ENCODE data around the gene TCF7L2. TPM values are rescaled to one million over a fixed set of nuclear protein-coding genes. Genes with fewer than 3 reads are reported as not detected.

The TCF7L2 gene
- total RNA-seq, 1 donor from 2014 or later: 52.5 TPM

DNA sequence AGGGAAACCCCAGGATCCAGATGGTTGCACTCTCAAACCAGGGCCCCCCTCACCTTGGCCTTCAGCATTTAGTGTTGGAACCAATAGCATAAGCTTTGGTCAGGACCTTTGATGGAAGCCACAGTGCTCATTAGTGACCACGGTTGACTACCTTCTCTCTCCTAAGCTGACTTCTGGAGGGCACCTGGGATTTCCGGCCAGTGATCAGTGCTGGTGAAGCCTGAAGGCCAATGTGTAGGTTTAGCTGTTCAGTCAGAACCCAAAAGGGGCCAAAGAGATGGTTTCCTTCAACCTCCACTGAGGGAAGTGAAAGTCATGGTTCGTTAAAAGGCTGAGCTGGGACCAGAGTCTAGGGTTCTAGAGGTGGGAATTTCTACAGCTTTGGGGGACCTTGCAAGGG is 46.4 kb downstream of the TCF7L2 start:
- no peak for DNase-seq (ENCODE audit: low spot score)

DNA sequence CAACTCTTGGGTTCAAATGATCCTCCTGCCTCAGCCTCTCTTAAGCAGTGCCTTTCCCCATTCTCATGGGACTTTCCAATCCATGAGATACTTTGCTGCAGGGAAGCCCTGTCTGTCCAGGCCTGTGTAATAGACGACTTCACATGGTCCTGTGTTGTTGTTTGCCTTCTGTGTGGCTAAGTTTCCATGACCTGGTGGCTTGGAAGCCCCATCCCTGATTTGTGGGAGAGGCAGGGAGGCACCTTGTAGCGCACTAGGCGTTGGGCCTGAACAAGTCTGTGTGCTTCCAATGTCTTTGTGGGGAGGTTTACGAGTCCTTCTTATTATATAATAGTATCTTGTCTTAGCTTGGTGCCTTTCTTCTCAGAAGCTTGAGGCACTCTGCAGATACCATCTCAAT is 49.1 kb downstream of the TCF7L2 start:
- DNase-seq (ENCODE audit: low spot score): no peak

DNA sequence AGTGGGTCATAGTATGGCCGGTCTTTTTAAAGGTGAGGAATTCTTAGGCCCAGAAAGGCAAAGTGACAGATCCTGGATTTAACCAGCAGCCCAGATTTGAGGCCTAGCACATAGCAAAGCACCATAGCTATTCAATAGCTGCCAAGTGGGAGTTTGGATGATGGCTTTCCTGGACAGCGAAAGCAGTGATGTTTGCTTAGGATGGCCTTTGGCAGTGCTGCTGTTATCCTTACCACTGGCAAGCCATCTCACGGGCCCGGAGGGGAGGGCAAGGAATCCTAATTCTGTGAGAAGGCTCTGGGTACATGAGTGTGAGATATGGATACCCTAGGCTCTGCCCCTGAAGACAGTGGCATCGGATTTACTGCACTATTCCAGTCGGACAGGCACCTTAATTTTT is 50.4 kb downstream of the TCF7L2 start:
- no peak for DNase-seq (ENCODE audit: low spot score)

DNA sequence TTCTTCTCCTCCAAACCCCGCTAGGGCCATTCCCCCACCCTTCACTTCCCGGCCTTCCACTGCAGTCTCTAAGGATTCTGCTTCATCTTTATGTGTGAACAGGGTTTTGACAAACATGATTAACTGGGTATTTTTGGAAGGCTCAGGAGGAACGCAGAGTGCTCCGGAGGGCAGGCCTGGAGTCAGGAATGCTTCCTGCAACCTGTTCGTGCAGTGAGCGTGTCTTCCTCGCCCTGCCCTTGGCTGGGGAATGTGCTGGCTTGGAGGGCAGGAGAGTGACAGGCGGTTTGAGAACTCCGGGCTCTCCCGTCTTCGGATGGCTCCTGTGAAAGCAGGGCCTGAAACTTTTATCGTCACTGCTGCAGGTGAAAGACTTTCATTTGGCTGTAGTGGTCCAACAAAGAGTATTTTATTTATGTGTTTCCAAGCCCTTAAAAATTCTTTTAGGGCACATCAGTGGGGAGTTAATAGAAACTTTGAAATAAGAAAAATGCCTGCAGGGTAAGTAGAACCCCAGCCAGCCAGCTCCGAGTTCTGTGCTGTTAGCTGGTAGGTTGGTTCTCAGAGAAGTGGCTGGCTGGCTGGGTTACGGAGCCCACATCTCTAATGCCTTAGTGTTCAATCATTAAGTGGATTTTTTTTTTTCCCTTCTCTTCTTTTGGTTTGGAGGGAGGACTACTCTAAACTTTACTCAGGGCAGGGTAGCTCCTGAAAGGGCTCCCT is 51.0 kb downstream of the TCF7L2 start:
- DNase-seq (ENCODE audit: low spot score): no peak

DNA sequence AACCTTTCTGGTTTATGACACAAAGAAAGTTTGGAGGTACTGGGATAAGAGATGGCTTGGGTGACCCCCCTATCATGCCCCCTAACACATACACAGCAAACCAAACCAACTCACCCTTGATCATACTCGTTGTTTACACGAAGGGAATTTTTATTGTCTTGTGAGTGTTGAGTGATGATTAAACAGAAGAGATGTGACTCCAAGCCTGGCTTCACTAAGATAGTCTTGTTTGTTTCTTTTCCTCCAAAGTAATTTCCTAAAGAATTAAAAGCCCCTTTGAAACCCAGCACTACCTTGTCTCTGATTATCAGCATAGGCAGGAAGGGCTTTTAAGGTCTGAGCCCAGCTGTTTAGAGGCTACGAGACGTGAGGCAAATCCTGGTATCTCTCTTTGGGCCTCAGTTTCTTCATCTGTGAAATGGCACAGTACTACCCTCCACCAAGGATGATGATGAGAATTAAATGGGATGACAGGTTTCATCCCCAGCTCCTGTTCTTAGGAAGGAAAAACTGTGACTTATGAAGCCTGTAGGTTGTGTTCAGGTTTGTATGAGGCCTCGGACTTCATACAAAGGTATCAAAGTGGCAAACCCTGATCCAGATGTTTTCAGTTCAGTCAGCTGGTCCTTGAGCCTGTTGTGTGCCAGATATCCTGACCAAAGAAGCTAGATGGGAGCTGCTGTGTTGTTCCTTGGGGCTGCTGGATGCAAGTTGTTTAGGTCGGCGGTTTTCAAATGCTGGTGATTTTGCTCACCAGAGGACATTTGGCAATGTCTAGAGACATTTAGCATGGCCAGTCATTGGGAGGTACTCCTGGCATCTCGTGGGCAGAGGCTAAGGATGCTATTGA is 51.8 kb downstream of the TCF7L2 start:
- no peak for DNase-seq (ENCODE audit: low spot score)

DNA sequence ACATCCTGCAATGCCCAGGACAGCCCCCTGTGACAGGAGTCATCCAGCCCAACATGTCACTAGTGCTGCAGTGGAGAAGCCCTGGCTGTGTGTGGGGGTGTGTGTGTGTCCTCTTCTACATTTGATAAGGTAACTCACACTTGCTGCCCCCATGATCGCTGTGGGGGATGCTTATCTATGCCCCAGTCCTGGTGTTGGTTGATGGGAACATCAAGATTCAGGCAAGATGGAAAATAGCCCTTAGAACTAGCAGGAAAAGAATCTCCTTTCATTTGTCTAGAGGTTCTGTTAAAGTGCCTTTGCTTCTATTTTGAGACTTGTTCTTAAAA is 52.4 kb downstream of the TCF7L2 start:
- DNase-seq (ENCODE audit: low spot score): no peak

DNA sequence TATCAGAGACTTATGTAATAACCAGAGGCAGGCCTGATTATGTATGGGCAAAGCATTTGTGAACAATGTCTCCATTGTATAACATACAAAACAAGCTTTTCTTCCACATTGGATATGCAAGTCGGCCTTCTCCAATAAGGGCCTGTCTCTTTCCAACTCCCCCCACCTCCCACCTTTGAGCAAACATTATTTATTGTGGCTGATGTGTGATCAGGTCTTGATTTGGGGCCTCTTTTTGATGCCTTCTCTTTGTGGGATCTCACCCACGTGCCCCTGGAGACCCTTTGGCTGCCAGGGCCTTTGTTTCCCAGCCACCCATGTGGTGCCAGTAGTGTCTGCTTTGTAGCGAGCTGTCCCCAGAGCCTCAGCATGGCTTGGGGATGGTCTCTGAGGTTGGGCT is 53.0 kb downstream of the TCF7L2 start:
- no peak for DNase-seq (ENCODE audit: low spot score)

DNA sequence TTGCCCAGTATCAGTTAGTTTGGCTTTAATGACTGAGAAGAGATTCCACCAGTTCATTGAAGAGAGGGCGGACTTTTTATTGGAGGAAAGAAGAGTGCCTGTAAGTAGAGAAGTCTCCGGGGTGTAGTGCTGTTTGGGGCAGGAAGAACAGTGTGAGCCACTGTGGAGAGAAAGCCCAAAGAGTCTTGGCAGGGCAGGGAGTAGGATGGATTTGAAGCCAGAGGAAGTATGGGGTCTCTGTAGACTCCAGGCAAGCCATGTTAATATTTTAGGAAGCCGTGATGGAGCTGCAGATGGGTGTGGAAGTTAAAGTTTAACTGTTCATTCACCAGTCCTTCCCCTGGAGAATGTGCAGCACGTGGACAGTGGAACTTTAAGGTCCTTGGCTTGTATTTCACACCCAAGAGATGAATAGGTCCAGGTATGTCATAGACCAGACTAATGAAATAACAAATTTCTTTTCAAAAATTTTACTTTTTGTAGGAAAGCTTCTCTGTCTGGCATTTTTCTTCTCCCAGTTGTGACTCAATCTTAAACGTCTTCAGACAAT is 54.1 kb downstream of the TCF7L2 start:
- DNase-seq (ENCODE audit: low spot score): no peak

DNA sequence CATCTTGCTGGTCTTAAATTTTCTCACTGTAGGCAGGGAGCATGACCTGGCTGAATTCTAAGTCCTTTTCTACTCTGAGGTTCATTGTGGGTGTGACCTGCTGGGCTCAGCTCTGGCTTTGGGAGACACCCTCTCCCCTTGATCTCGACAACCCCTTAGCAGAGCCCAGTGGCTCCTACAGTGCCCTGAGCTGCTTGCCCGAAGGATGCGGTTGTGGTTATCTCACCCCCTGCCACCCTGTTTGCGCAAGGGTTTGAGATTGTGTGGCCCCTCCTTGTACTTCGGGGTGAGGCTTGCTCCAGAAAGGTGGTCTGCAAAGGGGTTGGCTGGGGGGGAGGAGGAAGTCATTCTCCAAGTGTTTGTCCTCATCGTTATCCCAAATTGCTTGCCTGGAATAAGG is 55.3 kb downstream of the TCF7L2 start:
- DNase-seq (ENCODE audit: low spot score): no peak

DNA sequence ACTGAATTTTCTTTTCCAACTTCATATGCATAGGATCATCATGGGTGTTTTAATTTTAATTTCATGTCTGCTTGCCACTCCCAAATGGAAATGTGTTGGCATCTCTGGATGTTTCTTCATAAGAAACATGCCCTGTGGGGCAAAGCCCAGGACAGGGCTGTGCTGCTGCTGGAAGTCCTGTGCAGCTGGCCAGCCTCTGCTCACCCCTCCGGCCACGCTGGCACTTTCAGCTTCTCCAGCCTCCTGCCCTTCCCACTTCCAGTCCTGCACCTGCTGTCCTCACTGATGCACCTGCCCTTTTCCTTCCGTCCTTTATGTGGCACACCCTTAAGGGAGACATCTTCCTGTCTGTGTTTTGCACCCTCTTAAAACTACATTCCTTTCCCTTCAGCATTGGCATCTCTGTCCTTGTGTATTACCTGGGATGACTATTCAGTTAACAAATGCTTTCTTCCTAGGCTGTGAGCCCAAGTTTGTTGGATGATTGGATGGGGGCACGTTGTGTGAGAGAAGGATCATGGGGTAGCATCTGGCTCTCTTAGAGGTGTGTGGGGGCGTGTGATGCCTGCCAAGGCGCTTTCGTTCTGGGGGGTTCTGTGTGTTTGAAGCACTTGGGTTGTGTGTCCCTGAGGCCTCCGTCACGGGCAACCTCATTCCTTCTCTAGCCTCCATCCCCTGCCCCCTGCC is 56.8 kb downstream of the TCF7L2 start:
- no peak for DNase-seq (ENCODE audit: low spot score)

DNA sequence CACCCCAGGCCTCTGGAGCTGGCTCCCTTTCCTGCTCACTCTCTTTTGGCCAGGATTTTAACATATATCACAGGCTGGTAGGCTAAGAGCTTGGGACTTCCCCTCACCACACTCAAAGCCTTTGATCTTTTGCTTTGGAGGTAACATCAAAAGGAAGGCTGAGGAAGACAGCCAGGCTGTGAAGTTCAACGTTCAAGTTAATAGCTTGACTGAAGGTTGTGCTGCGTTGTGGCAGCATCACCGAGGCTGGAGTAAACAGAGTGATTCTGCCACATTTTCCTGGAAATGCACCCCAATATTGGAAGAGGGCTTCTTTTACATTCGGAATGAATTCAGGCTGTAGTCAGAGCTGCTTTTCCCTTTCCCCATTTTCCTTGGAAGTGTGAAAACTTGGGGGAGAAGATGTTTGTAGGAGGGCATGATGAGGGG is 57.3 kb downstream of the TCF7L2 start:
- no peak for DNase-seq (ENCODE audit: low spot score)

DNA sequence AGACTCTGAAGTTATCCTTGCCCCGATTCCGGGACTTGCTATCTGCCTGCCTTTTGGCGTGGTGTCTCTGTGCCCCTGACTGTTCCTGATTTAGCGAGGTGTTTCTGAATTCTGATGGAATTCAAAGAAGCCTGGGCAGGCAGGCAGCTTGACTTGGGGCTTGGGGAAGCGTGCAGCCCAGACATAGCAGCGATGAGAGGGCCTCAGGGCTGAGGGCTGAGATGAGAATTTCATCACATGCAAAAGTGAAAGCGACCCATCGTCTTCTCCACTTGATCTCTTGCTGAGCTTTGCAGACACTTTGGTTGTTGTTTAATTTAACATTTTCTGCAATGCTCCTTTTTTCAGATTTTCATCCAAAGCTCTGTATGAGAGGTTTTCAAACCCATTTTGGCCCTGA is 57.8 kb downstream of the TCF7L2 start:
- DNase-seq (ENCODE audit: low spot score): no peak

DNA sequence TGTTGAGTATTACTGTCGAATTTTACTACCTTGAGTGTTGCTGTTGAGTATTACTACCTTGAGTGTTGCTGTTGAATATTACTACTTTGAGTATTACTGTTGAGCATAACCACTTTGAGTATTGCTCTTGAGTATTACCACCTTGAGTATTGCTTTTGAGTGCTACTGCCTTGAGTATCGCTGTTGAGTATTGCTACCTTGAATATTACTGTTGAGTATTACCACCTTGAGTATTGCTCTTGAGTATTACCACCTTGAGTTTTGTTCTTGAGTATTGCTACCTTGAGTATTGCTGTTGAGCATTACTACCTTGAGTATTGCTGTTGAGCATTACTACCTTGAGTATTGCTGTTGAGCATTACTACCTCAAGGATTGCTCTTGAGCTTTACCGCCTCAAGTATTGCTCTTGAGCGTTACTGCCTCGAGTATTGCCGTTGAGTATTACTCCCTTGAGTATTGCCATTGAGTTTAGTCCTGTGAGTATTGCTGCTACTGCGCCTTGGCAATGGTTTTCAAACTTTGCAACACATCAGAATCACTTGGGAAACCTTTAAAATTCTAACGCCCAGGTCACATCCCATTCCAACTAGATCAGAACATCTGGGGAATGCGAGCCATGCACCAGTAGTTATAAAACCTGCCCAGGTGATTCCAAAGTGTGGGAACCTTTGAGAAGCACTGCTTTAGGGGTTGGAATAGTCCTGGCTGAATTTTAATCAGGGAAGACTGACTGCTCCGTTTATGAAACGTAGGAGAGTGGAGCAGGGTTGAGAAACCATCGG is 61.7 kb downstream of the TCF7L2 start:
- DNase-seq (ENCODE audit: low spot score): no peak

DNA sequence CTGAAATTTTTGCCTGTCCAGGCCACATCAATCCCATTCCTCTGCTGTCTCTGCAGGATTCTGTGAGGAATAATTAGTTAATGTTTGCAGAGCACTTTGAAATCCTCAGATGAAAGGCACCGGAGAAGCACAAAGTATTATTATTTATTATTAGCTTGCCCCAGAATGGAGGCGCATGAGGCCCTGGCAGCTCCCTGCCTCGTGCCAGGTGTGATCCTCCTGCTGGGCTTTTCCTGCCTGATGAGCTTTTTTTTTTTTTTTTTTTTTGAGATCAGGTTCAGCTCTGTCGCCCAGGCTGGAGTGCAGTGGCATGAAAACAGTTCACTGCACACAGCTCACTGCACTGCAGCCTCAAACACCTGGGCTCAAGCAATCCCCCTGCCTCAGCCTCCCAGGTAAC is 65.2 kb downstream of the TCF7L2 start:
- DNase-seq (ENCODE audit: low spot score): no peak

DNA sequence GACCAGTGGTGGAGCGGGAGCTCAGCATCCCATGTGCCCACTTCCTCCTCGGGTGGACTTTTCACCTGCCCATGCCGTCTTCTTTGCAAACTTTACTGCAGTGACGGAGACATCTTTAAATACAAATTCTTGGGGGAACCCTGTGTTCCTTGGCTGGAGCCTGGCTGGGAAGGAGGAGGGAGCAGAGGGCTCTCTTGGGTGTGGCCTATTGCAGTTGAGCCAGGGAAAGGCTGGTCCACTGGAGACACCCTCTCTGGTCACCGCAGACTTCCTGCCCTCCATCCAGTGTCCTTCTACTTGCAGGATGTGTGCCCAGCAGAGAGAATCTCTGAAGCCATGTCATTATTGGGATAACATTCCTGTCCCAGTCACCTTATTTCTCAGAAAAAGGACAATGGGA is 67.3 kb downstream of the TCF7L2 start:
- DNase-seq (ENCODE audit: low spot score): no peak

DNA sequence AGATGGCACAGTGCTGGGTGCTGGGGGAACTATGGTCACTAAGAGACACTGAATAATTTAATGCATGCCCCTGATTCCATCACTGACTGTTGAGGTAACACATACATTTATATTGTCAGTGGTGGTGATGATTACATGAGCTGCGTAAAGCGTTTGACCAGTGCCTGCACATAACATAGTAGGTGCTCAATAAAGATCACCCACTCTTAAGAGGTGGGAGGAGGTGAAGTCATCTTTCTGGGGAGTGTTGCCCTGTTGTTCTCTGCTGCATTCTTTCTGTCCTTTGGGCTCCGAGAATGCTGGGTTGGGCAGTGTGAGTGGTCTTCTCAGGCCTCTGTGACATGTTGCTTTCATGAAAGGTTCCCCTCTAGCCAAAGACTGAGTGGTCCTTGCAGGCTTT is 68.0 kb downstream of the TCF7L2 start:
- no peak for DNase-seq (ENCODE audit: low spot score)

DNA sequence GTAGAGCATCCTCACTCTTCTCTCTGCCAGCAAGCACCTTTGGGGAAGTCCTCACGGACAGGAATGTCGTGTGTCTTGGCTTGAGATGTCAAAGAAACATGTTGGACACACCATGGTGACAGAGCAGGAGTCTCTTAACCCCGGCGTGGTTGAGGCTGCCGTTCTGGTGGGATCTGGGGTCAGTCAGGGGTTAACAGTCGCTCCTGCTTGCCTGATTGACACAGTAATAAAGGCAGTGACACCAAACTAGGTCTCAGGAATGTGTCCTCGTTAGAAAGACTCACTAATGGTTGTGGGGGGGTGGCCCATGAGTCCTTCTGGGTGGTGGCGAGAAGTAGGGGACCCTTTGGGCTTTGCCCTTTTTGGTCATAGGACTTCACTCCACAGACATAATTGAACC is 69.0 kb downstream of the TCF7L2 start:
- no peak for DNase-seq (ENCODE audit: low spot score)

DNA sequence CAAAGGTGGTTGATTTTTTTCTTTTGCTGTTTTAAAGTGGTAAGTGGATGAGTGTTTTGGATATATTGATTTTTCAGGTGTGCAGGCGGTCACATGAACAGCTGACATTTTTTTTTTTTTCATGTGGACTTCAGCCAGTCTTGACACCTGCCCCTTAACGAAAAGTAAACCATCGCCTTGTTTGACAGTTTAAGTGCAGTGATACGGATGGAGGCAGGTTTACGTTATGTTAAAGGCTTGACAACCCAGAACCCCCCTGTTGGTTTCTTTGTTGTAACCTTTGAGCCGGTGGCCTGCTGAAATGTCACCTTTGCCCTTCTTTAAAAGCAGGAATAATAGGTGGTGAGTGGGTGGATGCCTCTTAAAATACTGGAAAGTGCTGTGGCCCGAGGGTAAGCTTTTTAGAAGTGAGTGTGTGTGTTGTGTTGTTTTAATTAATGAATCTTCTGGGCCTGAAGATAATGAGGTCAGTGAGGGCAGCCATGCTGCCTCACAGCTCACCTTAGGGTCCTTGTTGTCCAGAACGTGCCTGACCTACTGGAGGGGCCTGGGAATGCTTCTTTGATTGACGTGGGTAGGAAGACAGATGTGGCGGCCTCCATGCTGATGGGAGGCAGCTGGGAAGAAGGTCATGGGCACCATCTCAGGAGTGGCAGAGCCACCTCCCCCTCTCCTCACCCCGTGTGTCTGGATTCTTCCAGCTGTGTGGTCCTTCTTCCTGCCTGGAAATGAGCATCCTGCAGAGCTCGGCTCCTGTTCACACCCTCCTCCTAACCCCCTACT is 69.8 kb downstream of the TCF7L2 start:
- DNase-seq (ENCODE audit: low spot score): no peak

DNA sequence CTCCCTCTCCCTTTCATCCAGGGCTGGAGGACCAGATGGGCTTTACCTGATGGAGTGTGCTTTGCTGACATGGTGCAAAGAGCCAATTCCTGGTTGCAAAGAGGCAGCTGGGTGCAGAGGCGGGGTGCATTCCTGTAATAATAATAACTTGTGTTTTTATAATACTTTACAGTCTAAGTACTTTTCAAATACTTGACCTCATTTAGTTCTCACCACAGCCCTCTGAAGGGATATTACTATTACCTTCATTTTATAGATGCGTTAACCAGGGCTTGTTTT is 70.4 kb downstream of the TCF7L2 start:
- DNase-seq (ENCODE audit: low spot score): no peak

DNA sequence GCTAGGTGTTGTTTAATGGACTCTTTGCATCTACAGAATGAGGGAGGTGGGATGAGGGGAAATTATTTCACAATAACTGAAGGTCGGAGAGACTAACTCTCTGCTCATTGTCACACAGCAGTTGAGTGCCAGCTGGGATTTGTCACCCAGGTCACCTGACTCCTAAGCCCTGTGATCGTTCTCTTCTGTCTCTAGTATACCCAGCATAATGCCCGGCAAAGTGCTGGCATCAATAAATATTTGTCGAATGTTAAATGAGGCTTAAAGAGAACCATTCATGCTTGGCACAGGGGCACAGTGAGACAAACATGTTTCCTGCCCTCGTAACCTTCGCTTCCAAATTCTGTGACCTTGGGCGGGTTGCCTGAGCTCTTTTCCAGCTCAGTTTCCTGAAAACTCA is 70.8 kb downstream of the TCF7L2 start:
- no peak for DNase-seq (ENCODE audit: low spot score)
